Mucosa of descending colon (tissue), 3 donors: Measurements from ENCODE around the gene EIF4E3. TPM values are rescaled to one million over a fixed set of nuclear protein-coding genes. Genes with fewer than 3 reads are reported as not detected.

Experiments
- ATAC-seq: fragments of 200-7000 bp; cut with Tn5 transposase; one replicate; pipeline ENCODE4 v1.9.1; 2020; ENCODE audit warnings: mild to moderate bottlenecking, moderate library complexity
- DNase-seq, 3 donors: peaks; one replicate each; pipeline ENCODE4 v3.0.0-alpha.2; 2020
- H3K36me3 ChIP-seq: fragments of 200-600 bp; one replicate; pipeline ENCODE4 v1.8.0; 2021; ENCODE audit warnings: low read depth, mild to moderate bottlenecking
- H3K4me1 ChIP-seq: fragments of 200-600 bp; one replicate; pipeline ENCODE4 v1.8.0; 2021; ENCODE audit warnings: low read depth, mild to moderate bottlenecking
- H3K4me3 ChIP-seq: fragments of 200-600 bp; one replicate; pipeline ENCODE4 v1.8.0; 2021; ENCODE audit warnings: mild to moderate bottlenecking
- H3K9me3 ChIP-seq: fragments of 200-600 bp; one replicate; pipeline ENCODE4 v1.8.0; 2021; ENCODE audit warnings: mild to moderate bottlenecking
- intact Hi-C, 2 donors: fragments of 100-400 bp; cut with DNase I in 1 of 2; cut with micrococcal nuclease in 1 of 2; formaldehyde crosslinking; loops; one replicate each; pipeline versions ENCODE4 v1.11.0 to v1.11.1; 2022; cut with DNase I, micrococcal nuclease
- total RNA-seq, 3 donors: library from RNA; stranded (reverse); fragmentation: NEBNext Ultra II Directional in 2 of 3; extraction: Animal tissue kit (Norgen Biotek cat#: 25700) in 2 of 3; gene quantifications; one replicate each; pipeline versions ENCODE4 v1.2.1 to v1.2.4, GENCODE V29; 2021 to 2023
- TF ChIP-seq, protein P1 (sequence below): fragments of 200-600 bp; IDR thresholded peaks from one replicate; pipeline ENCODE4 v1.8.0; 2022; ENCODE audit warnings: antibody characterized with exemption, mild to moderate bottlenecking
- donor health status: DM: no; HTN: no; CAD: no; lungs with moderate emphysema.
- donor health status: DM: no; HTN: no; CAD: no.
- donor health status: DM: no; HTN: yes; CAD: no.

EIF4E3 gene
- total RNA-seq, 3 donors from 2014 or later = 40.6 to 57.1 (median 48.4) TPM

DNA sequence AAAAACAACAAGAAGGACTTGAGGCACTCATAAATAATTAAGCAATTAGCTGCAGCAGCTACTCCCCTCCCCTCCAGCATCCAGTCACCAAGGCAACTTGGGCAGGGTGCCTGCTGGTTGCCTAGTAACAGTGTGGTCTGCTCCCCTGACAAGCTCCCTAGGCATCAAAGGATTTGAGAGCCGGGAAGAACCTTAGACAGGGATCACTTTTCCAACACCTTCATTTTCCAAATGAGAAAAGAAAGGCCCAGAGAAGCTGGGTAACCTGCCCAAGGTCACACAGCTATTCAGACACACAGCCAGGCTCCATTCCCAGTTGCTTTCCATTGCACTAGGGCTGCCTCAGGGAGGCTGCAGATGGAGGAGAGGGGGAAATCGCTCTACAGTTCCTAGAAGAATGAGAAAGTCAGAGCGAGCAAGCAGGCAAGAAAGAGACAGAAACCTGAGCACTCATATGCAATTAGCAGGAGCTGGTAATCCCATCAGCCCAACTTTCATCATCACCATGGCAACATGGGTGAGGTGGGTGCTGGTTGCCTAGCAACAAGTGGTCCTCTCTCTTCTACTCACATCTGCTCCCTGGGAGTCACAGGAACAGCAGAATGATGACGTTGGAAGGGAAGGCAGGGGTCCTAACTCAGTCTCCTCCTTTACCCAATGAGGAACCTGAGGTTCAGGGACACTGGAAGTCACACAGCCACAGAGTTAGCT, 3.6 kb upstream of the EIF4E3 start:
- Histone ChIP-seq H3K9me3 (no peaks in the 10 kb centered on the region), H3K4me1 (peaks cover 12% of the 10 kb centered on the region), H3K36me3 (no peaks in the 10 kb centered on the region), H3K4me3 (no peak overlapping the region)
- intact Hi-C loops = no loop called here
- DNase-seq = no peak
- no peak for ATAC-seq
- TF ChIP-seq, protein P1, sequence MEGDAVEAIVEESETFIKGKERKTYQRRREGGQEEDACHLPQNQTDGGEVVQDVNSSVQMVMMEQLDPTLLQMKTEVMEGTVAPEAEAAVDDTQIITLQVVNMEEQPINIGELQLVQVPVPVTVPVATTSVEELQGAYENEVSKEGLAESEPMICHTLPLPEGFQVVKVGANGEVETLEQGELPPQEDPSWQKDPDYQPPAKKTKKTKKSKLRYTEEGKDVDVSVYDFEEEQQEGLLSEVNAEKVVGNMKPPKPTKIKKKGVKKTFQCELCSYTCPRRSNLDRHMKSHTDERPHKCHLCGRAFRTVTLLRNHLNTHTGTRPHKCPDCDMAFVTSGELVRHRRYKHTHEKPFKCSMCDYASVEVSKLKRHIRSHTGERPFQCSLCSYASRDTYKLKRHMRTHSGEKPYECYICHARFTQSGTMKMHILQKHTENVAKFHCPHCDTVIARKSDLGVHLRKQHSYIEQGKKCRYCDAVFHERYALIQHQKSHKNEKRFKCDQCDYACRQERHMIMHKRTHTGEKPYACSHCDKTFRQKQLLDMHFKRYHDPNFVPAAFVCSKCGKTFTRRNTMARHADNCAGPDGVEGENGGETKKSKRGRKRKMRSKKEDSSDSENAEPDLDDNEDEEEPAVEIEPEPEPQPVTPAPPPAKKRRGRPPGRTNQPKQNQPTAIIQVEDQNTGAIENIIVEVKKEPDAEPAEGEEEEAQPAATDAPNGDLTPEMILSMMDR = no peak

DNA sequence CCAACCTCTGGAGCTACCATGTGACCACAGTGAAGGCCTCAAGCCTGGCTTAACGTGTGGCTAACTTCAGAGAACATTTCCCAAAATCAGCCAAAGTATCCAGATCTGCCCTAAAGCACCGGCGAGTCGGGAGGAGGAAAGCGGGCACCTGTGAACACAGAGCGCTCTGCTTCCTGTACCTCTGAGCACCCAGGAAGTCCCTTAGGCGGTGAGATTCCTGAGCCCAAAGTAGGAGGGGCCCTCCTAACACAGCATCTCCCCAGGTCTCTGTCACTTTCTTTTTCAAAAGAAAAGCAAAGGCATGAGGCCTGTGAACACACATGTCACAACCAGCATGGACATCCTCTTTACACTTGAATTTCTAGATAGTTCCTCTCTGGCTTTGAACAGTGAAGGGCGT, 944 bp upstream of the EIF4E3 start:
- TF ChIP-seq, protein P1 = no peak
- DNase-seq (peak; percentile 30 to 57 (median 33)), ATAC-seq (peak; percentile 8)
- intact Hi-C loops = no loop called here
- no peaks in the 10 kb centered on the region for H3K36me3 ChIP-seq
- peaks cover 14% of the 10 kb centered on the region for H3K4me1 ChIP-seq
- H3K9me3 ChIP-seq = no peaks in the 10 kb centered on the region
- H3K4me3 ChIP-seq = no peak overlapping the region

DNA sequence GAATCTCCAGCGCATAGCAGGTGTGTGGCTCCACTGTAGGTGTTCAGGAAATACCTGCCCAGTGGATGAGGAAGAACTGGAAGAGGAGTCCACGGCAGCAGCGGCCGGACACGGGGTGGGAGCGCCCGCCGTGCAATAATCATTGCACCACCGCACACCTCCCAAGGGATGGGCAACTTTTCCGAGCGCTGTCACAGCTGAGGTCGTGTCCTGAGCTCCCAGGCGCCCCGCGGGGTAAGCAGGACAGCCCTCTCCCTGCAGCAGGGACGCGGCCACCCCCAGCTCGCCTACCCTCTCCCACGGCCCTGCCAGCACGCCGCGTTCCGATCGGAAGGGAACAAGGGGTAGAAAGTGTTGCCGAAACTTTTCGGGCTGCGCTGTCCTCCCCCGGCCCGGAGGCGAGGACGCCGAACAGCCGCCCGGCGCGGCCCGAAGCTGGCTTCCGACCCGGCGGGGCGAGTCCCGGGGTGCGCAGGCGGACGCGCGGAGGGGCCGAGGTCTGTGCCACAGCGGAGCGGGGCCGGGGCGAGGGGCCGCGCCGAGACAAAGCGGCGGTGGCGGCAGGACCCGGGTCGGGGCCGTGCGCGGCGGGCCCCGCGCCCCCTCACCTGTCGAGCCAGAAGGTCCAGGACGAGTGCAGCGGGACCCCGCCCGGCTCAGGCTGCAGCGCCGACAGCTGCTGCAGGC, 475 bp downstream of the EIF4E3 start:
- Histone ChIP-seq H3K4me1 (peaks cover 14% of the 10 kb centered on the region), H3K4me3 (peak overlapping the region; percentile 69), H3K36me3 (no peaks in the 10 kb centered on the region), H3K9me3 (no peaks in the 10 kb centered on the region)
- ATAC-seq (peak; percentile 84), DNase-seq (peak; percentile 63 to 79 (median 79))
- intact Hi-C loops = no loop called here
- TF ChIP-seq, protein P1 = no peak

DNA sequence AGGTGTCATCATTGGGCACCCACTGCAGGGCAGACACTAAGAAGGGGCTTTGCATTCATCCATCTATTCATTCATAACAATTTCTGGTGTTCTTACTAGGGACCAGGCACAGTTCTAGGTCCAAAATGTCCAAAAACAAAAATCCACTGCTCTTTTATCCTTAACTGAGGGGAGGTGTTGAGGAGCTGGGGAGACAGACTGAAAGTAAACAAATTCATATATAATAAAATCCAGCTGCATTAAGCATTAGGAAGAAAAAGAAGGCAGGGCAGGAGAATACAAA, 1.1 kb downstream of the EIF4E3 start:
- no peaks in the 10 kb centered on the region for H3K36me3 ChIP-seq
- no peaks in the 10 kb centered on the region for H3K9me3 ChIP-seq
- intact Hi-C loops = no loop called here
- DNase-seq (no peak), ATAC-seq (no peak)
- TF ChIP-seq, protein P1 = no peak
- peaks cover 14% of the 10 kb centered on the region for H3K4me1 ChIP-seq
- H3K4me3 ChIP-seq = peak overlapping the region; percentile 69

DNA sequence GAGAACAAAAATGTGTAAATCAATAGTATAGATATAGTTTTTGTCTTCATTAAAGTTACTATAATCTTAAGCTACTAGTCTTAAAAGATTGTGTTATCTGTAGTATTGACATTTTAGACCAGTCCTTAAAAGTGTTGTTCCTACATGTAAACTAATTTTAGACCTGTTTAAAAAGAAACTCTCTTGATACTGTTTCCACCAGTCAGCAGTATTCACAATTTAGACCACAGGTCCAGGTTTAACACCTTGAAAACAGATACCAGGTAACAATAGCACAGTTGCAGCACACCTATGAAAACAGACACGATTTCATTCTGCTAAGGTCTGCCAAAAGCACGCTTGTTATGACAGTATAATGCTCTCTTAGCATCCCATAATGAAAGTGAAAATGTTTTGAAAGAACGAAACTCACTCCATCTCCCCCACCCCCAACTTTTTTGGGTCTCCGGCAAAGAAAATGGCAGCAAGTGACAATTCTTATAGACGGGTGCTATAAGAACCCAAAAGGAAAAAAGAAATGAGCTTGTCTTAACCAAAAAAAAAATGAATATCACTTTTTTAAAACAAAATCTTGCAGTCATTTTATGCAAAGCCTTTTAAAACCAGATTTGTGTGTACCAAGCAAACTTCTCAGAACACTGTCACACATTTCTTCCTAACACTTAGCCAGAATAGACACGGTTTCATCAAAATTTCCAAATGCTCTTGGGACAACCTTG, 1.6 kb downstream of the EIF4E3 start:
- Histone ChIP-seq H3K36me3 (no peaks in the 10 kb centered on the region), H3K4me3 (no peak overlapping the region), H3K4me1 (peaks cover 14% of the 10 kb centered on the region), H3K9me3 (no peaks in the 10 kb centered on the region)
- ATAC-seq = peak; percentile 14
- TF ChIP-seq, protein P1 = no peak
- peak in 1 of 3 donors; percentile 35 for DNase-seq
- intact Hi-C loops = no loop called here
